RWPE2 (cell line): ENCODE measurements around the gene FGF11.

ENCODE experiments used
- ATAC-seq: fragments of 200-7000 bp; cut with Tn5 transposase; 3 replicates; pipeline ENCODE4 v1.9.1; 2021; ENCODE audit warnings: low read depth
- DNase-seq: peaks from one replicate; pipeline ENCODE4 v3.0.0-alpha.2; 2020; ENCODE audit warnings: low spot score
- H3K27ac ChIP-seq: fragments of 450-650 bp; 2 replicates; pipeline ENCODE4 v1.5.1; 2017; ENCODE audit warnings: mild to moderate bottlenecking; ENCODE audit not compliant: poor library complexity, severe bottlenecking
- H3K27me3 ChIP-seq: fragments of 250-450 bp; sonication (Bioruptor Pico); 2 replicates; pipeline ENCODE4 v1.5.1; 2021; ENCODE audit warnings: mild to moderate bottlenecking, moderate library complexity; ENCODE audit not compliant: insufficient read depth, poor library complexity, severe bottlenecking
- H3K36me3 ChIP-seq: fragments of 250-450 bp; sonication (Bioruptor Pico); 2 replicates; pipeline ENCODE4 v1.5.1; 2020; ENCODE audit warnings: low read depth, mild to moderate bottlenecking, moderate library complexity
- H3K4me1 ChIP-seq: fragments of 250-450 bp; sonication (Bioruptor Pico); 2 replicates; pipeline ENCODE4 v1.5.1; 2021; ENCODE audit warnings: mild to moderate bottlenecking, moderate library complexity; ENCODE audit not compliant: insufficient read depth, poor library complexity, severe bottlenecking
- H3K4me3 ChIP-seq: fragments of 250-450 bp; sonication (Bioruptor Pico); 2 replicates; pipeline ENCODE4 v1.5.1; 2021; ENCODE audit warnings: mild to moderate bottlenecking, moderate library complexity; ENCODE audit not compliant: severe bottlenecking
- H3K9me3 ChIP-seq: fragments of 250-450 bp; sonication (Bioruptor Pico); 2 replicates; pipeline ENCODE4 v1.5.1; 2021; ENCODE audit warnings: mild to moderate bottlenecking, moderate library complexity; ENCODE audit not compliant: severe bottlenecking
- CTCF ChIP-seq: fragments of 450-650 bp; IDR thresholded peaks from one replicate; pipeline ENCODE4 v1.5.1; 2017; ENCODE audit warnings: mild to moderate bottlenecking, moderate library complexity; ENCODE audit not compliant: poor library complexity, severe bottlenecking

The FGF11 gene

DNA sequence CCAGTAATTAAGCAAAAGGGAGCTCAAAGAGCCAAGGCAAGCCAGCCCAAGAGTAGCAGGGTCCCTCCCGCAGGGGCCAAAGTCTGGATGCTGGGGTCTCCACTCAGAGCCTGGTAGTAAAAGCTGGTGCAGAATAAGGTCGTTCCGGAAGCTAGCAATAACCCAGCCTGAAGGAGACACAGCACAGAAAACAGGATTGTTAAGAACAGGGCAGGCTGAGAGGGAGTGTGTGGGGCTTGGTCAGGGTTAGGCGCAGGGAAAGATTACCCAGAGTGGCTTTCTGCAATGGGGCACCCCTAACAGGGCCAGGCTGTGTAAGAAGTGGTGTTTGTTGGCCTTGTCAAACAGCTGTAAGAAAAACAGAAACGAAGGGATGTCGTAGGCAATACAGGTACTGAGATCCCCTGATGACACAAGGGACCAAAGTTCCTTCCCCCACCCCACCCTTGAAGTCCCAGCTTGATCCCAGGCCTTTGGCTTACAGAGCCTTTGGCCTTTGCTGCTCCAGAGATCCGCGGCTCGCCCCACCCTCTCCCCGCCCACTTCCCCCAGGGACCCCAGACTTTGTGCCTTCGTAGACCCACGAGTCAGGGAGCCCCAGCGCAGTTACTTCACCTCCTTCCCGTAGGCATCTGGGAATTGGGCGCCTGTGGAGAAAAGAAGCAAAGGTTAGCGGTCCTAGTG, 36.1 kb upstream of the FGF11 start:
- DNase-seq (no peak), ATAC-seq (0 out of 3 replicates have a peak, but pooled peaks have one; percentile 1)
- peaks cover 17% of the 10 kb centered on the region for H3K36me3 ChIP-seq
- no peaks in the 10 kb centered on the region for H3K27me3 ChIP-seq
- no peak for TF ChIP-seq CTCF
- peaks cover 7% of the 10 kb centered on the region for H3K4me1 ChIP-seq
- H3K27ac ChIP-seq, result peak overlapping the region; percentile 58
- H3K9me3 ChIP-seq, result no peaks in the 10 kb centered on the region
- peak overlapping the region; percentile 54 for H3K4me3 ChIP-seq

DNA sequence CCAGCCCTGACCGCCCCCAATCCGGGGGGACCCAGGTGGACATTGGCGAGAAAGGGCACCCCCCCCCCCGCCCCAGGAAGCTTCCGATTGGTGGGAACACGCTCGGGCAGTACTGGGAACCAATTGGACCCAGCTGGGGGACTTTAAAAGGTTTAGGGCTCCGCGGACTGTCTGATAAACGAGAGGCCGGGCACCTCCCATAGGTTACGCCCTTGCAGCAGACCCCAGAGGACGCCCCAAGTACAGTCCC, 35.7 kb upstream of the FGF11 start:
- no peak for TF ChIP-seq CTCF
- Histone ChIP-seq H3K4me3 (peak overlapping the region; percentile 54), H3K36me3 (peaks cover 17% of the 10 kb centered on the region), H3K9me3 (no peaks in the 10 kb centered on the region), H3K27me3 (no peaks in the 10 kb centered on the region), H3K27ac (peak overlapping the region; percentile 58), H3K4me1 (peaks cover 7% of the 10 kb centered on the region)
- DNase-seq (no peak), ATAC-seq (peak; percentile 43)

DNA sequence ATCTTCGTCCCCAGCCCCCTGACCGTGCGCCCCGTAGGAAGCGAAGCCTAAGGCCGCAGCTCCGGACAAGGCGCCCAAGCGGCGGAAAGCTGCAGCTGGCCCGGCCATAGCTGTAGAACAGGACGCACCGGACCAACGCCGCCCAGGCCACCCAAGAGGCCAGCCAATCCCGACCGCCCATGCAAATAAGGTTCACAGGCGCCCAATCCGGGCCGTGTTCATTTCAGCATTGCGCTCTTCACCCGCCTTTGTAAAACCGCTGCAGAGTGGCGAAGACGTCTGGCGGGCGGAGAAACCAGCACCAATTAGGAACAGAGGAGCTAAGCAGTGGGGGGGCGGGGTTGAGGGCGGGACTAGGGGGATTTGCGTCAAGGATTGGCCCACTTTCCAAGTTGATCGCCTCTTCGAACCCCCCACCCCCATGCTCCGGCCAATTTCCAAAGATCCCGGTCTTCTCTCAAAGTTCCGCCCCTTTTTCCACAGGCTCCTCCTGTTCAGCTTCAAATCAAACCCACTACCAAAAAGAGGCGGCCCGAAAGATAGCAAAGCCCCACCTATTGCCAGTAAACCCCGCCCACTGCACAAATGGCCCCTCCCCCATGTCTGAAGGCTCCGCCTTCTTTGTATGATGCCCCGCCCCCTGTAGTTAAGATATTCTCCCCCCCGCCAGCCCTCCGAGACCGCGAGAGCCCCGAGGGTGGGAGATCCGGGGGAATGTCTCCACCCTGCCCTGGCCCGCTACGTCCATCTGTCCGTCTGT, 35.2 kb upstream of the FGF11 start, which contains the start of gene TMEM256:
TSS of gene TMEM256 (minus strand) at position 121 of the 760 bp plus-strand sequence. CDS start at position 108, 13 bp downstream.
- H3K27ac ChIP-seq, result peak within 1 kb of the TSS; percentile 58
- peak; percentile 94 for ATAC-seq

GRCh38 chr17:7404737-7405349, 34.5 kb upstream of the FGF11 start:
- H3K27ac ChIP-seq, result peak overlapping the region; percentile 58
- H3K9me3 ChIP-seq, result no peaks in the 10 kb centered on the region
- H3K4me3 ChIP-seq, result peak overlapping the region; percentile 54
- H3K36me3 ChIP-seq, result peaks cover 17% of the 10 kb centered on the region
- ATAC-seq (peak; percentile 16), DNase-seq (no peak)
- H3K4me1 ChIP-seq, result peaks cover 7% of the 10 kb centered on the region
- no peaks in the 10 kb centered on the region for H3K27me3 ChIP-seq
- TF ChIP-seq CTCF, result no peak

More for the DNA sequence above, 35.2 kb upstream of the FGF11 start, which contains the start of gene TMEM256:
- Histone ChIP-seq H3K4me1 (peaks cover 7% of the 10 kb centered on the region), H3K27me3 (no peaks in the 10 kb centered on the region), H3K9me3 (no peaks in the 10 kb centered on the region), H3K36me3 (peaks cover 17% of the 10 kb centered on the region), H3K4me3 (peak within 1 kb of the TSS; percentile 54)
- DNase-seq, result peak; percentile 99
- TF ChIP-seq CTCF, result no peak
